ENCODE measurements around the gene ENPP6. TPM values are rescaled to one million over a fixed set of nuclear protein-coding genes. Genes with fewer than 3 reads are reported as not detected.

The ENPP6 gene
- total and polyA plus RNA-seq, 2 donors (not counting 3 experiments of a cell fraction or from before 2014, with no cell fraction given), result not detected

GRCh38 chr4:184205243-184205642 lies 12.4 kb downstream of the ENPP6 start:
- intact Hi-C loops (cut with micrococcal nuclease) (no loop called here), dilution Hi-C loops (cut with MboI; ENCODE audit: extremely low pct_ligation_motif_present, low sequenced_read_pairs) (no loop called here)
- DNase-seq (ENCODE audit: low read depth, low spot score) (no peak), FAIRE-seq (no peak)
- Histone ChIP-seq H3K4me3 (replicated peaks in 1 of 3; ENCODE audit: insufficient read depth in 1 of 3, low read depth in 1 of 3, low read length in 3 of 3) (no peak overlapping the region), H3K9me1 (replicated peaks; ENCODE audit: control insufficient read depth, extremely low read depth, insufficient read depth, low read length) (no peaks in the 10 kb centered on the region), H3K9ac (replicated peaks; ENCODE audit: extremely low read depth, insufficient read depth, low read length) (no peak overlapping the region), H4K20me1 (replicated peaks; ENCODE audit: control insufficient read depth, extremely low read depth, insufficient read depth, low read length) (no peaks in the 10 kb centered on the region), H3K9me3 (replicated peaks; ENCODE audit: control insufficient read depth, insufficient read depth, low read length) (no peaks in the 10 kb centered on the region), H3K27me3 (ENCODE audit: control insufficient read depth in 2 of 2, insufficient read depth in 2 of 2, low read length in 2 of 2) (no peaks in the 10 kb centered on the region), H2AFZ (ENCODE audit: low read depth, low read length) (no peak overlapping the region), H3K36me3 (ENCODE audit: control insufficient read depth in 2 of 2, extremely low read depth in 1 of 2, insufficient read depth in 2 of 2, low read length in 2 of 2) (no peaks in the 10 kb centered on the region), H3K27ac (ENCODE audit: insufficient read depth, low read depth, low read length) (no peak overlapping the region), H3K79me2 (ENCODE audit: control insufficient read depth, insufficient read depth, low read length) (no peaks in the 10 kb centered on the region), H3K4me2 (ENCODE audit: insufficient read depth, low read length) (no peak overlapping the region), H3K4me1 (ENCODE audit: control insufficient read depth, extremely low read depth, insufficient read depth, low read length) (no peaks in the 10 kb centered on the region)
- ChIA-PET CTCF (no interaction called here), POLR2A (no interaction called here)
- TF ChIP-seq CTCF (IDR thresholded peaks at IDR 0.05; ENCODE audit: extremely low read depth in 1 of 2, insufficient read depth in 1 of 2, low read depth in 1 of 2, low read length in 2 of 2), result no peak
- TF ChIP-seq JUN (IDR thresholded peaks at IDR 0.05; ENCODE audit: borderline replicate concordance, insufficient read depth, insufficient read length, low read depth), result no peak
- TF ChIP-seq GATA2 (IDR thresholded peaks at IDR 0.05; ENCODE audit: insufficient read depth, insufficient read length, low read depth, low read length), result no peak
- no peak for TF ChIP-seq POLR2AphosphoS5 (IDR thresholded peaks at IDR 0.05; ENCODE audit: insufficient read depth, low read depth, low read length)
- BruUV-seq (replicated peaks), result no TSS peak

GRCh38 chr4:184203300-184203699 lies 14.4 kb downstream of the ENPP6 start:
- H4K20me1 ChIP-seq (replicated peaks; ENCODE audit: control insufficient read depth, extremely low read depth, insufficient read depth, low read length), result no peaks in the 10 kb centered on the region
- H3K9ac ChIP-seq (replicated peaks; ENCODE audit: extremely low read depth, insufficient read depth, low read length), result no peak overlapping the region
- no peaks in the 10 kb centered on the region for H3K9me3 ChIP-seq (replicated peaks; ENCODE audit: control insufficient read depth, insufficient read depth, low read length)
- no peak overlapping the region for H2AFZ ChIP-seq (ENCODE audit: low read depth, low read length)
- no peak overlapping the region for H3K27ac ChIP-seq (ENCODE audit: insufficient read depth, low read depth, low read length)
- no peak for TF ChIP-seq POLR2AphosphoS5 (IDR thresholded peaks at IDR 0.05; ENCODE audit: insufficient read depth, low read depth, low read length)
- TF ChIP-seq MYC (IDR thresholded peaks at IDR 0.05; ENCODE audit: low read depth, low read length), result no peak
- TF ChIP-seq JUN (IDR thresholded peaks at IDR 0.05; ENCODE audit: borderline replicate concordance, insufficient read depth, insufficient read length, low read depth), result no peak
- TF ChIP-seq CTCF (IDR thresholded peaks at IDR 0.05; ENCODE audit: extremely low read depth in 1 of 2, insufficient read depth in 1 of 2, low read depth in 1 of 2, low read length in 2 of 2), result no peak
- no peaks in the 10 kb centered on the region for H3K79me2 ChIP-seq (ENCODE audit: control insufficient read depth, insufficient read depth, low read length)
- H3K9me1 ChIP-seq (replicated peaks; ENCODE audit: control insufficient read depth, extremely low read depth, insufficient read depth, low read length), result no peaks in the 10 kb centered on the region
- ChIA-PET POLR2A (no interaction called here), CTCF (no interaction called here)
- intact Hi-C loops (cut with micrococcal nuclease) (no loop called here), dilution Hi-C loops (cut with MboI; ENCODE audit: extremely low pct_ligation_motif_present, low sequenced_read_pairs) (no loop called here)
- no peak overlapping the region for H3K4me3 ChIP-seq (replicated peaks in 1 of 3; ENCODE audit: insufficient read depth in 1 of 3, low read depth in 1 of 3, low read length in 3 of 3)
- no peaks in the 10 kb centered on the region for H3K36me3 ChIP-seq (ENCODE audit: control insufficient read depth in 2 of 2, extremely low read depth in 1 of 2, insufficient read depth in 2 of 2, low read length in 2 of 2)
- no peak overlapping the region for H3K4me2 ChIP-seq (ENCODE audit: insufficient read depth, low read length)
- DNase-seq (ENCODE audit: low read depth, low spot score), result no peak
- BruUV-seq (replicated peaks), result no TSS peak
- H3K4me1 ChIP-seq (ENCODE audit: control insufficient read depth, extremely low read depth, insufficient read depth, low read length), result no peaks in the 10 kb centered on the region
- H3K27me3 ChIP-seq (ENCODE audit: control insufficient read depth in 2 of 2, insufficient read depth in 2 of 2, low read length in 2 of 2), result no peaks in the 10 kb centered on the region
- no peak for FAIRE-seq

Data from endothelial cell of umbilical vein (primary cell).